Fibroblast of villous mesenchyme (primary cell): ENCODE data around the gene GNL1. TPM values are rescaled to one million over a fixed set of nuclear protein-coding genes. Genes with fewer than 3 reads are reported as not detected.
A peak's percentile ranks its signal among the peaks of the same experiment; 100 is the strongest.

Experiments
- DNase-seq: peaks from one replicate; pipeline ENCODE4 v3.0.0-alpha.2; 2010; ENCODE audit warnings: low read depth
- H3K4me3 ChIP-seq: 2 replicates; pipeline ENCODE4 v1.5.1; 2011; ENCODE audit warnings: low read depth, mild to moderate bottlenecking, low read length
- total RNA-seq: library from RNA; depleted of rRNA; stranded (reverse); fragments of >200 nt; gene quantifications from 2 replicates; pipeline ENCODE4 v1.2.3, GENCODE V29; 2012
- TF ChIP-seq, protein P1 (sequence below): IDR thresholded peaks from 2 replicates; pipeline ENCODE4 v1.5.1; 2012; ENCODE audit warnings: low read depth, mild to moderate bottlenecking, low read length; ENCODE audit not compliant: insufficient read depth

Gene GNL1
- total RNA-seq, 1 donor = 52.7 TPM

DNA sequence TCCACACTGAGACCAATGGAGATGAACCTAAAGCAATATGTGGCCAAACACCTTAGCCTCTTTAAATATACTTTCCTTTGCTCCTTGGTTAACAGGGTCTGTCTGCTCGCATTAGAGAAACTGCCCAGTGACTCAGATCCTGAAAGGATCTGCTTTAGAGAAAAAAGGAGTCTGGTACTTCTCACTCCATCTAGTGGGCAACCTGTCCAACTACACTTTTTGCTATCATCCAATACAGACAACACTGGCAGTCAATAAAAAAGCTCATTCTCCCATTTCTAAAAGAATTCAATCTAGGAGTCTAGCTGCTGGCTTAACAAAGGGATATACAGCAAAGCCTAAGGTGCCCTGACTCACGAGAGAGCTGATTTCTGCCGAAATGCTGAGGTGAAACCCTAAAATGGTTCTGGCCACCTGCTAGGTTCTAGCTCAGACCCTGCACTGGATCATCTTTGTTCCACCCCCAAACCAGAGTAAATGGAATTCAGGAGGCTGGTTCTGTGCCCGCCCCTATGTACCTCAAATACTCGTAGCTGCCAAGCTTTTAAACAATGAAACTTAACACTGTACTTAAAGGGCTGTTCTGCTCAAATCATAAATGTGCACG is 11.5 kb downstream of the GNL1 start:
- no peak overlapping the region for H3K4me3 ChIP-seq
- peak; percentile 71 for DNase-seq
- TF ChIP-seq, protein P1, sequence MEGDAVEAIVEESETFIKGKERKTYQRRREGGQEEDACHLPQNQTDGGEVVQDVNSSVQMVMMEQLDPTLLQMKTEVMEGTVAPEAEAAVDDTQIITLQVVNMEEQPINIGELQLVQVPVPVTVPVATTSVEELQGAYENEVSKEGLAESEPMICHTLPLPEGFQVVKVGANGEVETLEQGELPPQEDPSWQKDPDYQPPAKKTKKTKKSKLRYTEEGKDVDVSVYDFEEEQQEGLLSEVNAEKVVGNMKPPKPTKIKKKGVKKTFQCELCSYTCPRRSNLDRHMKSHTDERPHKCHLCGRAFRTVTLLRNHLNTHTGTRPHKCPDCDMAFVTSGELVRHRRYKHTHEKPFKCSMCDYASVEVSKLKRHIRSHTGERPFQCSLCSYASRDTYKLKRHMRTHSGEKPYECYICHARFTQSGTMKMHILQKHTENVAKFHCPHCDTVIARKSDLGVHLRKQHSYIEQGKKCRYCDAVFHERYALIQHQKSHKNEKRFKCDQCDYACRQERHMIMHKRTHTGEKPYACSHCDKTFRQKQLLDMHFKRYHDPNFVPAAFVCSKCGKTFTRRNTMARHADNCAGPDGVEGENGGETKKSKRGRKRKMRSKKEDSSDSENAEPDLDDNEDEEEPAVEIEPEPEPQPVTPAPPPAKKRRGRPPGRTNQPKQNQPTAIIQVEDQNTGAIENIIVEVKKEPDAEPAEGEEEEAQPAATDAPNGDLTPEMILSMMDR = peak; percentile 85

DNA sequence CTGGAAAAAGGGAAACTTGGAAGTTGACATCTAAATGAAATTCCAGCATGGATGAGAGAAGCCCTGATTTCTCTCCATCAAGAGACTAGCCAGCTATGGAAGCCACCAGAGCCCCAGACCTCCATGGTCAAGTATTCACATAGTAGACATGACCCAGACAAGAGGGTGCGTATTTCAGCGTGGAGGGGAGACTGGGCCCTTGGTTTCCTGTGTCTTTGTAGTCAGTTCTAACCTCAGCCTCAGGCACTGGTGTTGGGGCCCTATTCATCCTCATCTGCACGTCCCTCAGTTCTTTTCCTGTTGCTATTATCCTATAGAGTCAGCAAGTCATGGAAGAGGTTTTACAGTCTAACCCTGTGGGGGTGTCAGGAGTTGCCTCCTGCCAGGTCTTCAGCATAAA is 12.5 kb downstream of the GNL1 start:
- no peak overlapping the region for H3K4me3 ChIP-seq
- no peak for DNase-seq
- TF ChIP-seq, protein P1 = no peak

DNA sequence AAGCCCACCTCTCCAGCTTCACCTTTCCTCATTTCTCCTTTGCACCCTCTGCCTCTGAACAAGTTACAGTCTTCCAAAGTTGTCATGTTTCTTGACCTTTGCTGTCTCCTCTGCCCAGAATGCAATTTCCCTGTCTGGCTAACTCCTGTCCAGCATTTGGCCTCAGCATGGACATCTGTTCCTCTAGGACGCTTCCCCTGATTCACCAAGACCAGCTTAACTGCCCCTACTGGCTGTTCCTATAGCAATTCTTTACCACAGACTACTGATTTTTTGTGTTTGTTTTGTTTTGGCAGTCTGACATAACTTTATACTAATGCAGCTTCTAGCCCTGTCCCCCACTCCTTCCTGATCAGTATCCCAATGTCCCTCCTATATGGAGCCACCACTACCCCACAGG is 13.4 kb downstream of the GNL1 start:
- H3K4me3 ChIP-seq = no peak overlapping the region
- no peak for DNase-seq
- TF ChIP-seq, protein P1 = peak; percentile 13

DNA sequence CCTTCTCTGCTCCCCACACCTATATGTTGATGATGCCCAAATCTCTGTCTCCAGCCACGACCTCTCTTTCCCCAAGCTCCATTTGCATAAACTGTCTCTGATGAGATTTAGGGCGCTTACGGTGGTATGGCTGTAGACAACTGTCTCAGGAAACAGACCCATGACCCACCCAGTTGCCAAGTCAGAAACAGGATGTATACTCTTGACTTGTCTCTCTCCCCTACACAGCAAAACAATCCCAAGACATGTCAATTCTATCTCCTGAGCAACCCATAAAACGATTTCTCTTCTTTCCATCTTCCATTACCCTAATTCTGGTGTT is 13.9 kb downstream of the GNL1 start:
- DNase-seq = no peak
- no peak overlapping the region for H3K4me3 ChIP-seq
- TF ChIP-seq, protein P1 = peak; percentile 3

DNA sequence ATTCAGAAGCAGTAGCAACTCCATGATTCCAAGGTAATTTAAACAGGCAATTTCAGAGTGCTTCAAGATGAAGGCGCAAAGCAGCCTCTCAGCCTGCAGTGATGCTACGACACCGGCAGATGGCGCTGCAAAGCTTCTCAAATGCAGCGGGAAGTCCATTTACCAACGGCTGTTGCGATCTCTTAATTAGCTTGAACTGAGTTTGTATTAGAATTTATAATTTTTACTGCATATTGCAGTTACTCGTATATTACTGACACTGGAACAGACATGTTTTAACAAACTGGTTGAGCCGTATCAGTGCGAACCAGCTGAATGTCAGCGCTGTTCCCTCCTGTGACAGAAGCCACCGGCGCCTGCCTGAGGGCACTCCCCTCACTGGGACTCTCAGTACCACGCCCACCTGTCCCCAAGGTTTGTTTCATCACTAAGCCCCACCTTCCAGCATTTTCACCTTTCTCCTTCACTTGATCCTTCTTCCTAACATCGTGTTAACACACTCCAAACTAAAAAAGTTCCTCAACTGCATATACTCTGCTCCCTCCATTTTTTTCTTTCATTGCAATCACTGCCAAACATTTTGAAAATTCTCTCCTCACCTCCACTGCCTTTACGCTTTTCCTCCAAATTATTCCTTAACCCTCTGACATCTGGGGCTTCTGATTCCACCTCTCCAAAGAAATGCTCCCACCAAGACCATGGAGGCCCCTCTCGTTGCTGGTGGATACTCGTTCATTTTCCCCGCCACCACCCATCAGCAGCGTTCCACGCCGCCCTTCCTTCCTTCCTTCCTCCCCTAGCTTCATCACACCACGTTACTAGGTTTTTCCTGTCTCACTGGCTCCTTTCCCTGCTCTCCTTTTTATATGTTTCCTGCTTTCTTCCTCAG is 14.5 kb downstream of the GNL1 start:
- TF ChIP-seq, protein P1 = peak; percentile 99
- H3K4me3 ChIP-seq = peak overlapping the region; percentile 33
- DNase-seq = peak; percentile 90

DNA sequence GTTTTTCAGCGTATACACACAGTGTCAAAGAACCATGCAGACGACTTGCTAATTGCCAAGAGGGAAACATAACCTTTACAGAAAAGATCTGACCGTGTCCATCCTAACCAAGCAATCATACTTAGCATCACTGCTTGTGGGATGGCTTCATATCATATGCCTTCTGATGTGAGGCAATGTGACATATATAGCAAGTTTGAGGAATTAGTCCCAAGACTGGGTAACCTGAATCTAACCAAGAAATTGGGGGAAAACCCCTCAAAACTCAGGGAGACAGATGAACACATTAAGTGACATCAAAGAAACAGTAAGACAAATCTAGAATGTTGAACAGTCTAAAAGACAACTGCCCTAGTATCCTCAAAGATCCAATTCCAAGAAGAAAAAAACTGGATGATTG is 18.4 kb downstream of the GNL1 start:
- TF ChIP-seq, protein P1 = no peak
- no peak for DNase-seq

More for the DNA sequence above, 18.4 kb downstream of the GNL1 start:
- H3K4me3 ChIP-seq = no peak overlapping the region
